ENCODE data around the gene SEMA6A. TPM values are rescaled to one million over a fixed set of nuclear protein-coding genes. Genes with fewer than 3 reads are reported as not detected.

The SEMA6A gene
- total and polyA plus RNA-seq, 2 of the 13 experiments (the other 11 are each of a cell fraction or from before 2014, with no cell fraction given), result 5.1 to 6.5 TPM

- no peak for TF ChIP-seq BRD4 (CRISPR knock-in tag; IDR thresholded peaks at IDR 0.05)
- TF ChIP-seq NFAT5 (CRISPR knock-in tag; IDR thresholded peaks at IDR 0.05), result no peak
Measured at GRCh38 chr5:116506488-116506887, 68.1 kb downstream of the SEMA6A start (continued).

GRCh38 chr5:116504593-116505166 lies 69.9 kb downstream of the SEMA6A start:
- POLR2A ChIA-PET, result no interaction called here
- in situ Hi-C loops (cut with HindIII; ENCODE audit: extremely low pct_ligation_motif_present, low pct_unique_long_range_greater_than_20kb), result no loop called here
- Histone ChIP-seq H3K27me3 (ENCODE audit: control insufficient read depth in 1 of 2, insufficient read depth in 2 of 2, low read length in 2 of 2) (no peaks in the 10 kb centered on the region), H3K4me1 (ENCODE audit: insufficient read depth, low read length) (no peaks in the 10 kb centered on the region), H3K36me3 (replicated peaks in 1 of 2; ENCODE audit: control insufficient read depth in 1 of 2, insufficient read depth in 2 of 2, low read length in 2 of 2) (peaks cover 0 to 5% of the 10 kb centered on the region in 2 experiments; a peak in 2 of 5 replicates), H3K4me3 (replicated peaks in 1 of 3; ENCODE audit: insufficient read depth in 1 of 3, low read depth in 2 of 3, low read length in 3 of 3) (no peak overlapping the region), H2AFZ (ENCODE audit: low read length) (no peak overlapping the region), H3K4me2 (ENCODE audit: low read depth, low read length) (no peak overlapping the region), H4K20me1 (ENCODE audit: insufficient read depth, low read length) (no peaks in the 10 kb centered on the region), H3K9ac (ENCODE audit: insufficient read depth, low read depth, low read length) (no peak overlapping the region), H3K9me3 (ENCODE audit: low read length) (no peaks in the 10 kb centered on the region), H3K79me2 (ENCODE audit: insufficient read depth, low read length) (peaks cover 11% of the 10 kb centered on the region), H3K27ac (ENCODE audit: extremely low read length, insufficient read depth, low read length) (no peak overlapping the region)
- 84% methylated on average over 8 of the region's 8 CpGs for WGBS (ENCODE audit: low lambda C conversion rate)
- BruUV-seq (replicated peaks), result no TSS peak
- FAIRE-seq (no peak), DNase-seq (ENCODE audit: low spot score) (no peak), ATAC-seq (no peak)
- CTCF ChIA-PET (ENCODE audit: low intra/inter-chr PET ratio, low total read pairs), result no interaction called here
- intact Hi-C loops (cut with micrococcal nuclease; ENCODE audit: unreplicated experiment), result no loop called here
- TF ChIP-seq TBX2 (CRISPR knock-in tag; IDR thresholded peaks at IDR 0.05; ENCODE audit: borderline replicate concordance) (no peak), ZKSCAN5 (CRISPR knock-in tag; IDR thresholded peaks at IDR 0.05) (no peak), ZNF30 (CRISPR knock-in tag; IDR thresholded peaks at IDR 0.05) (no peak), TIGD3 (CRISPR knock-in tag; IDR thresholded peaks at IDR 0.05; ENCODE audit: borderline replicate concordance) (no peak), ZNF282 (IDR thresholded peaks at IDR 0.05; ENCODE audit: partially characterized antibody) (no peak), HMG20B (CRISPR knock-in tag; conservative IDR thresholded peaks at IDR 0.05) (no peak), FOXP1 (IDR thresholded peaks at IDR 0.05) (no peak), FOXP1 (CRISPR knock-in tag; IDR thresholded peaks at IDR 0.05) (no peak), MNT (IDR thresholded peaks at IDR 0.05) (no peak), HIVEP1 (CRISPR knock-in tag; IDR thresholded peaks at IDR 0.05) (no peak)

Measured in HepG2 (cell line).